ENCODE measurements around the gene HERC2. TPM values are rescaled to one million over a fixed set of nuclear protein-coding genes. Genes with fewer than 3 reads are reported as not detected.
"Not testable (repeated sequence)": the region's sequence is repeated elsewhere in the genome, so short reads cannot be mapped to it uniquely, and the experiment has no call there.

The HERC2 gene
- total RNA-seq, 1 experiment from 2014 or later, result 69.2 TPM

GRCh38 chr15:28122038-28122949 is 199.7 kb downstream of the HERC2 start:
- Mint-ChIP-seq H3K27ac (peak overlapping the region in 1 of 3 experiments; percentile 57; a peak in 1 of 7 replicates), H3K36me3 (ENCODE audit: insufficient read depth in 1 of 3, low read depth in 3 of 3) (peaks cover 50 to 67% (median 53%) of the 10 kb centered on the region in 3 experiments), H3K9me3 (no peaks in the 10 kb centered on the region), H3K4me1 (no peaks in the 10 kb centered on the region), H3K27me3 (ENCODE audit: low read depth) (no peaks in the 10 kb centered on the region), H3K4me3 (no peak overlapping the region)
- Histone ChIP-seq H3K4ac (ENCODE audit: low read depth, low read length) (no peak overlapping the region), H3K14ac (ENCODE audit: insufficient read depth, low read length) (no peak overlapping the region), H3K23ac (ENCODE audit: insufficient read length, low read depth, low read length) (no peak overlapping the region), H3K27ac (ENCODE audit: insufficient read length, low read depth, low read length) (no peak overlapping the region), H4K8ac (replicated peaks; ENCODE audit: insufficient read length, low read depth, low read length) (no peak overlapping the region), H3K27me3 (ENCODE audit: insufficient read depth, low read length) (no peaks in the 10 kb centered on the region), H3K79me2 (ENCODE audit: insufficient read depth, low read length) (no peaks in the 10 kb centered on the region), H3K9me3 (ENCODE audit: control insufficient read depth, low read depth, low read length) (no peaks in the 10 kb centered on the region), H3T11ph (ENCODE audit: low read length) (no peak overlapping the region), H2BK5ac (ENCODE audit: insufficient read length, low read length) (no peak overlapping the region), H2BK15ac (ENCODE audit: low read depth, low read length) (no peak overlapping the region), H3K56ac (ENCODE audit: insufficient read length, low read depth, low read length) (no peak overlapping the region), H3K4me2 (ENCODE audit: insufficient read depth, insufficient read length, low read length) (no peak overlapping the region), H3K4me1 (ENCODE audit: insufficient read depth, low read length) (no peaks in the 10 kb centered on the region), H4K91ac (ENCODE audit: insufficient read length, low read depth, low read length) (no peak overlapping the region), H4K20me1 (ENCODE audit: control insufficient read depth, insufficient read depth, insufficient read length) (no peaks in the 10 kb centered on the region), H2AFZ (ENCODE audit: low read length) (no peak overlapping the region), H4K5ac (ENCODE audit: insufficient read length, low read depth, low read length) (no peak overlapping the region), H2BK120ac (ENCODE audit: low read depth, low read length, poor library complexity, severe bottlenecking) (no peak overlapping the region), H3K9ac (ENCODE audit: extremely low read depth, insufficient read length, low read length) (no peak overlapping the region), H2BK12ac (ENCODE audit: insufficient read length, low read depth, low read length) (no peak overlapping the region), H2AK5ac (ENCODE audit: insufficient read length, low read length) (no peak overlapping the region), H3K23me2 (ENCODE audit: insufficient read length, low read depth, low read length, poor library complexity, severe bottlenecking) (no peaks in the 10 kb centered on the region), H3K18ac (ENCODE audit: insufficient read length, low read depth, low read length) (no peak overlapping the region), H2BK20ac (ENCODE audit: low read depth, low read length, poor library complexity, severe bottlenecking) (no peak overlapping the region), H3K79me1 (ENCODE audit: insufficient read depth, low read depth, low read length, poor library complexity, severe bottlenecking) (no peaks in the 10 kb centered on the region)
- TF ChIP-seq CTCF (conservative IDR thresholded peaks at IDR 0.05), result no peak
- WGBS (ENCODE audit: extremely low coverage, insufficient read length, low lambda C conversion rate), result no CpG with 5 or more reads among the region's 28 CpGs
- DNase-seq, result no peak

GRCh38 chr15:28121577-28121976 is 200.4 kb downstream of the HERC2 start:
- not testable (repeated sequence) for H3K27ac ChIP-seq (ENCODE audit: insufficient read length, low read depth, low read length); H3K4me3 Mint-ChIP-seq; H3K79me1 ChIP-seq (ENCODE audit: insufficient read depth, low read depth, low read length, poor library complexity, severe bottlenecking); H3K9ac ChIP-seq (ENCODE audit: extremely low read depth, insufficient read length, low read length); H3K4me2 ChIP-seq (ENCODE audit: insufficient read depth, insufficient read length, low read length); H2BK120ac ChIP-seq (ENCODE audit: low read depth, low read length, poor library complexity, severe bottlenecking); H3K4me1 Mint-ChIP-seq; DNase-seq; H2BK12ac ChIP-seq (ENCODE audit: insufficient read length, low read depth, low read length); H3K27me3 Mint-ChIP-seq (ENCODE audit: low read depth); H3K56ac ChIP-seq (ENCODE audit: insufficient read length, low read depth, low read length); H2BK5ac ChIP-seq (ENCODE audit: insufficient read length, low read length); H2AFZ ChIP-seq (ENCODE audit: low read length); H3K9me3 Mint-ChIP-seq; H3K9me3 ChIP-seq (ENCODE audit: control insufficient read depth, low read depth, low read length); H4K91ac ChIP-seq (ENCODE audit: insufficient read length, low read depth, low read length); H4K8ac ChIP-seq (replicated peaks; ENCODE audit: insufficient read length, low read depth, low read length); H3K14ac ChIP-seq (ENCODE audit: insufficient read depth, low read length); H3K23ac ChIP-seq (ENCODE audit: insufficient read length, low read depth, low read length); H4K5ac ChIP-seq (ENCODE audit: insufficient read length, low read depth, low read length); H2BK15ac ChIP-seq (ENCODE audit: low read depth, low read length); H3K18ac ChIP-seq (ENCODE audit: insufficient read length, low read depth, low read length); H4K20me1 ChIP-seq (ENCODE audit: control insufficient read depth, insufficient read depth, insufficient read length); H3K27me3 ChIP-seq (ENCODE audit: insufficient read depth, low read length); H3T11ph ChIP-seq (ENCODE audit: low read length); H3K23me2 ChIP-seq (ENCODE audit: insufficient read length, low read depth, low read length, poor library complexity, severe bottlenecking); H2AK5ac ChIP-seq (ENCODE audit: insufficient read length, low read length); H3K79me2 ChIP-seq (ENCODE audit: insufficient read depth, low read length); H3K4me1 ChIP-seq (ENCODE audit: insufficient read depth, low read length); H2BK20ac ChIP-seq (ENCODE audit: low read depth, low read length, poor library complexity, severe bottlenecking); H3K4ac ChIP-seq (ENCODE audit: low read depth, low read length); H3K27ac Mint-ChIP-seq
- peaks cover 47 to 69% (median 60%) of the 10 kb centered on the region in 3 experiments for H3K36me3 Mint-ChIP-seq (ENCODE audit: insufficient read depth in 1 of 3, low read depth in 3 of 3)
- no CpG with 5 or more reads among the region's 16 CpGs for WGBS (ENCODE audit: extremely low coverage, insufficient read length, low lambda C conversion rate)

All from H9 (cell line).